ENCODE results near the gene TEX13C.
A peak's percentile ranks its signal among the peaks of the same experiment; 100 is the strongest.
"Not testable (repeated sequence)": the region's sequence is repeated elsewhere in the genome, so short reads cannot be mapped to it uniquely, and the experiment has no call there.

Gene TEX13C

DNA sequence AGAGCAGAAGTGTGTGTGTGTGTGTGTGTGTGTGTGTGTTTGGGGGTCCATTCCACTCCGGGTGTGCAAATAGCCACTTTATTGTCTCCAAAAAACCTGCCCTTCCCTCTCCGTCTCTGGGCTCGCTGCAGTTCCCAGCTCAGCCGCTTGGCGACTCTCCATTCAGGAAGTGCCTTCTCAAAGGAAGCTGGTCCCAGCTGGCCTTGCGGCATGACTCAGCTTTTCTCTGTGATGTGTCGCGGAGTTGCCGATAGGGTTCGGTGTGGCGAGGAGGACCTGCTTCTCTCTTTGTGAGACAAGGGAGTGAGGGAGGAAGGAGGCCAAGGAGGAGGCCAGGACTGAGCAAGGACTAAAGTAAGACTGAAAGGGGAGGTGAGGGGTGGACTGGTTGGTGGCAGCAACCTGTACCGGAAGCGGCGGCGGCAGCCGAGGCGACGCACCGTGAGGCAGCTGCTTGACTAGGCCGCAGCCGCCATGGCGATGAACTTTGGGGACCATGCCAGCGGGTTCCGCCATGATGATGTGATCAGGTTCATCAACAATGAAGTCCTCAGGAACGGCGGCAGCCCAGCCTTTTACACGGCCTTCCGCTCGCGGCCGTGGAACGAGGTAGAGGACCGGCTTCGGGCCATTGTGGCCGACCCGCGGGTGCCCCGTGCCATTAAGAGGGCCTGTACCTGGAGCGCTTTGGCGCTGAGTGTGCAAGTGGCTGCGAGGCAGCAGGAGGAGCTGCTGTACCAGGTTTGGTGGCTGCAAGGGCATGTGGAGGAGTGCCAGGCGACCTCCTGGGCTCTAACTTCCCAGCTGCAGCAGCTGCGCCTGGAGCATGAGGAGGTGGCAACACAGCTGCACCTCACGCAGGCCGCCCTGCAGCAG, at the start of gene TEX13C:
TSS of gene TEX13C (plus strand) at position 226 of the 876 bp plus-strand sequence. CDS start at position 475, 249 bp downstream.
- DNase-seq (ENCODE audit: low spot score), result no peak

DNA sequence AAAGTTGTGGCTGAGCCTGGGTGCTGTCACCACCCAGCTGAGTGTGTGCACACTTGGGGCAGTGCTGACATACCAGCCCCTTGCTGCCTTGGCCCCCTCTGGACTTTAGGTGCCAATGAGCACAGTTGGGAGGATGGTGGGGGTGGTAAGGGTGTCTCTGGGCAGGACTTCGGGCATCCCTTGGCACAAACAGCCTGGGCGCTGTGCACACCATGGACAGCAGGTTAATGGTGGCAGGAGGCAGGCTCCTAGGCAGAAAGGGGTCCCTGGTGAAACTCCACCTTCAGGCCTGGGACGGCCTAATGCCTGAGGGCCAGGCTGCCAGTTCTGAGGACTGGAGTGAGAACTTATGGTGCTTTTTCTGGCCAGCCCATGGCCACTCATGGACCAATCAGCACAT, 32.4 kb upstream of the TEX13C start:
- DNase-seq (ENCODE audit: low spot score), result no peak

DNA sequence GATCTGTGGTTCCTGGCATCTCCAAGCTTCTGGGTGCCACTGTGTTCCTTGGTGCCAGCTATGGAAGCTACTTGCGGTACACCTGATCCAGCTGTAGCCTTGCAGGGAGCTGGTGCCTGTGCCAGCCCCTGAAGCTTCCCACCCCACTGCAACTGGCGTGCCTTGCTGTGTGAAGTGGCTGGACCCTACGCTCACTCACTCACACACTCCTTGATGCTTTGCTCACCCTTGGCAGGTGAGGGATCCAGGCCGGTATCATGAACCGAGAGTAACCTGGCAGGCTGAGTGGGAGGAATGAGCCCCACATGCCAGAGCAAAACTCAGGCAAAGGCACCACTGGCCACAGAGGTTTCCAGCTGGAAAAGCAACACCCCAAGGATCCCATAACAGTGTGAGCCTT, 31.3 kb upstream of the TEX13C start:
- DNase-seq (ENCODE audit: low spot score), result no peak

DNA sequence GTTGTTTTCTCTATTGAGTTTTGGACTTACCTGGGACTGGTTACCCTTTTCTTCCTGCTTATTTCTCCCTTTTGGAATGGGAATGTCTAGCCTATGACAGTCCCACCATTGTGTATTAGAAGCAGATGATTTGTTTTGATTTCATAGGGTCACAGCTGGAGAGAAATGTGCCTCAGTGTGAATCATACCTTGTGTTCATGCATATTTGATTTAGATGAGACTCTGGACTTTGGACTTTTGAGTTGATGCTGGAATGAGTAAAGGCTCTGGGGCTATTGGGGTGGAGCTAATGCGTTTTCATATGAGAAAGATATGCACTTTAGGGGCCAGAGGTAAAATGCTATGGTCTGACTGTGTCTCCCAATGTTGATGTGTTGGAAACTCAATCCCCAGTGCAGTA, 30.5 kb upstream of the TEX13C start:
- peak; percentile 60 for DNase-seq (ENCODE audit: low spot score)

DNA sequence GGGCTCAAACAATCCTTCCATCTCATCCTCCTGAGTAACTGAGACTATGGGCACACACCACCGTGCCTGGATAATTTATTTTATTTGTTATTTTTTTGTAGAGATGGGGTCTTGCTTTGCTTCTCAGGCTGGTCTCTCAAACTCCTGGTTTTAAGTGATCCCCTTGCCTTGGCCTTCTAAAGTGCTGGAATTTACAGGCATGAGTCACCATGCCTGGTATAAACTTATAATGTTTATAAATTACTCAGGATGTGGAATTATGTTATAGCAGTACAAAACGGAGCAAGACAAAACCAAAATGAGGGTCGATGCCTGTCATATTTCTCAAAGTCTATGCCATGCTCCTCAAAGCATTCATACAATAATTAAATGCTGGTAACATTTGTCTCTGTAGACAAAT, 29.8 kb upstream of the TEX13C start:
- DNase-seq (ENCODE audit: low spot score), result no peak

DNA sequence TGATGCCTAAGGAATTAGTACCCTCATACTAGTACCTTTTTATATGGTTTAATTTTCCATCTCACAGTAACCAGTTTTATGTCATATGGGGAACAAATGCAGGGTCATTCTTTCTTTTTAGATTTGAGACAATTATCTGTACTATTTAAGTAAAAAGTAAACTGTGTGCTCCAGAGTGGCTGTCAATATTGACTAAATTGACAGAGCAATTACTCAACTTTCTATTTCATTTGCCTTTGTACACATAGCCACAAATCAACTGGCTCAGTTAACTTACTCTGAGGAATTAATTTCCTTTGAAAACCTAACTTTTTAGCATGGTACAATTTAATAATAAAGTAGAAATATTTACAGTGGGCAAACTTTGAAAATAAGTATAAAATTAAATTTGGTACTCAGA, 28.5 kb upstream of the TEX13C start:
- DNase-seq (ENCODE audit: low spot score), result no peak

DNA sequence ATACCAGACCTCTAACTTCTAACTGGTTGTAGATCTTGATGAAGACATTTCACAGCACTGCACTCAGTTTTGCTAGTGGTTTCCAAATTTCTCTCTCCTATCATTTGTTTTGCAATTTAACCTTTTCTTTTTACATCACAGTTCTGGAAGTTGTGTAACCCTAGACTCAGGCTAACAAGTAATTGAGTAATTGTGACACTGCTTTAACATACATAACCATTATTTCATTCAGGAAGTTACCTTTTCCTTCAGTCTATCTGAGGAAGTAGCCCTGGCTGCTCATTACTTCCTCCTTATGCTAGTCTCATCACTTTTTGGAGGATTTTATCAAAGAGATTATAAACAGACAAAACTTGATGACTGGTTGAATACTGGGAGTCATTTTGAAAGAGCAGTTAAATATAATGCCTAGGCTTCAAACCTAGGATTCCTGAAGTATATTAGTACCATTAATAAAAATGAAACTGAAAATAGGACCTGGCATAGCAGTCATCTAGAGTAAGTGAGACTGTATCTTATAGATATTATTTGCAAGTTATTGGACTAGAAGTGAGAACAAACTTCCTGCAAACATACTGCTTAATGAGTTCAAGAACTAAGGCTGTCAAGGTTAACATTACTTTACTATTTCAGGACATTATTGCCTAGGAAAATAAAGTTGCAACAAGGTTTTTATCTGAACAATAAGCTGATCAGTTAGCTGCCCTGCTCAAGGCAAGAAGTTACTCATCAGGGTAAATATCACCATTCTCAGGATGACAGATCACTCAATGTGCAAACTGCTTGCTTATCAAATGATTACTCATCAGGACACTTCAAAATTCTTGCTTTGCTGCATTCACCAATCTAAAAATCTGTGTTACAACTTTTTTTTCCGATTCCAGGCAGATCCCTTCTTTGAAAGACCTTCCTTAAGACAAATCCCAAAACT, 25.6 kb upstream of the TEX13C start:
- peak; percentile 20 for DNase-seq (ENCODE audit: low spot score)

DNA sequence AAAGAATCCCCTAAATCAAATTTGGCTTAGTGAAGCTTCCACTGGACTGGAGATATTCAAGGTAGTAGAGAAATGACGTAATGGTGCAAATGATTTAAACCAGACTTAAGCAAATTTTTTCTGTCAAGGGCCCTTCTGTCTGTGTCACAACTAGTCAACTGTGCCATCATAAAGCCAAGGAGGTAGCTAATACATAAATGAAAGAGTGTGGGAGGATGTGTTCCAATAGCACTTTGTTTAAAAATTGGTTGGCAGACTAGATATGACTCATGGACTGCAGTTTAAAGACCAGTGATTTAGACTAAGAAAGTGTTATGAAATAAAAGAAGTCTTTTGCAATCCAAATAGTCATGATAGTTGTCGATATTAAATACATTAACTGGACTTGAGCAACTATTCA, 24.3 kb upstream of the TEX13C start:
- no peak for DNase-seq (ENCODE audit: low spot score)

DNA sequence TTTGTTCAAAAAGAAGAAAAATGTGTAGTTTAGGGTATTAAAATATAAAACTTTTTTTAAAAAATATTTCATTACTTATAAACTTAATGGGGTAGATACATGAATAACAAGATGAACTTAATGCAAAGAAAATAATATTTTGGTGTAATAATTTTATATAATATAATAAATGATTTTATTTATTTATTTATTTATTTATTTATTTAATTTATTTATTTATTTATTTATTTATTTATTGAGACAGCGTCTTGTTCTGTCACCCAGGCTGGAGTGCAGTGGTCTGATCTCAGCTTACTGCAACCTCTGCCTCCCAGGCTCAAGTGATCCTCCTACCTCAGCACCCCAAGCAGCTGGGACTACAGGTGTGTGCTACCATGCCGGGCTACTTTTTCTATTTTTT, 20.8 kb upstream of the TEX13C start:
- DNase-seq (ENCODE audit: low spot score), result no peak

DNA sequence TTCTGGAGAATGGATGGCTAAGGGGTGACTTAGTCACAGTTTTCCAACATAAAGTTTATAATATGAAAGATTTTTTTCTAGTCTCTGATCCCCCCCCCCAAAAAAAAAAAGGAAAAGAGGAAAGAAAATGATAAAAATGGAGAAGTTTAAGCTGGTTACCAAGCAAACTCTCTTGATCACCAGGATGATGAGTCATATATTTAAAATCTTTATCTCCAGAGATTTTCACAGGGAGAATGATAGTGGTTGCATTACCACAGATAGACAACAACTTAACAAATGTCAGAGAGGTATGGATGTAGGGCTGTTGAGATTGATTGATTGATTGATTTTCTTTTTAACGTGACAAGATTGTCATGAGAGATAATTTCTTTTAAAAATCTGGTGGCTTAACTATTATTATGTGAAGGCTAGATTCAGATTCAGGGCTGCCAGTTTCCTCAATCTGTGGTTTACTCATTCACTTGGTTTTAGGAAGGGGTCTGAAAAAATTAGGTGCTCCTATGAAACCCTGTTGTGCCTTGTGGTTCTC, 13.3 kb upstream of the TEX13C start:
- DNase-seq (ENCODE audit: low spot score), result no peak

DNA sequence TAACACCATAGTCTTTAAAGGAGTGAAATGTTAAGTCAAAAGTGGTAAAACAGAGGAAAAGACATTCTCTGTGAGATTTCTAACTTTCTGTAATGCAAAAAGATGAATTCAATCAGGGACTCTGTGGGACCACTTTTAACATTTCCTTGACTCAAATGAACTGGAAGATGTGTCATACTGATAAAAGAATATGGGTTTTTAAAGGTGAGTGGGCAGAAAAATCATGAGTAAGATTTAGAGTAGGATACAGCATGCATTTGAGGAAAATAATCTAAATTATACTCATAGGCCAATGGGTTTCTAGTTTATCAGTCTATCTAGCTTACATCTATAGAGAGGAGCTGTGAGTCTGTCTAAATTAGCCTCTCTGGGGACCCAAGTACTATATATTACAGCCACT, 11.0 kb upstream of the TEX13C start:
- no peak for DNase-seq (ENCODE audit: low spot score)

DNA sequence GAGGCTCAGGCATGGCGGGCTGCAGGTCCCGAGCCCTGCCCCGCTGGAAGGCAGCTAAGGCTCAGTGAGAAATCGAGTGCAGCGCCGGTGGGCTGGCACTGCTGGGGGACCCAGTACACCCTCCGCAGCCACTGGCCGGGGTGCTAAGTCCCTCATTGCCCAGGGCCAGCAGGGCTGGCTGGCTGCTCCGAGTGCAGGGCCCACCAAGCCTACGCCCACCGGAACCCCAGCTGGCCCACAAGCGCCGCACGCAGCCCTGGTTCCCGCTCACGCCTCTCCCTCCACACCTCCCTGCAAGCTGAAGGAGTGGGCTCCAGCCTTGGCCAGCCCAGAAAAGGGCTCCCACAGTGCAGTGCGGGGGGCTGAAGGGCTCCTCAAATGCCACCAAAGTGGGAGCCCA, 505 bp upstream of the TEX13C start:
- not testable (repeated sequence) for DNase-seq (ENCODE audit: low spot score)

DNA sequence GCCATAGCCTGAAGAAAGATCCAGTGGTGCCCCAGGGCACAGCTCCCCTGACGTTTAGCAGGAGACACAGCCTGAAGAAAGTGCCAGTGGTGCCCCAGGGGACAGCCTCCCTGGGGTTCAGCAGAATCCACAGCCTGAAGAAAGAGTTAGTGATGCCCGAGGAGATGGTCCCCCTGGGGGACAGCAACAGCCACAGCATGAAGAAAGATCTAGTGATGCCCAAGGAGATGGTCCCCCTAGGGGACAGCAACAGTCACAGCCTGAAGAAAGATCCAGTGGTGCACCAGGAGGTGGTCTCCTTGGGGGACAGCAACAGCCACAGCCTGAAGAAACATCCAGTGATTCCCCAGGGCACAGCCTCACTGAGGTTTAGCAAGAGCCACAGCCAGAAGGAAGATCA, 2.8 kb downstream of the TEX13C start:
- DNase-seq (ENCODE audit: low spot score), result no peak

DNA sequence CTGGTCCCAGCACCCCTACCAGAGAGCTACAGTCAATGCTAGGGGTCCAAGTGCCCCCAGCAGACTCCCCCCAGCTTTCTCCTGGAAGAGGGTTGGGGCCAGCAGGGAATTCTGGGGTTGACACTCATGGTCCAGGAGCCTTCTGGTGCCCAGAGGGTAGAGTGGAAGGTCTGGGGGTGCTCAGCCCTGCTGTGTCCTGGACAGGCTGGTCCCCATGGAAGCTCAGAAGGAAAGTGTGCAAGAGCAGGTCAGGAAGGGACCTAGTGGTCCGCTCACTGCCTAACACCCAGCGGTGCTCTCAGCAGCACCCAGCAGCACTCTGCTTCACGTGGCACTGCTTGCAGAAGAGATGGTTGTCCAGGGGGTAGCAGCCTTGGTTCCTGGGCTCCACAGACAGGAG, 6.9 kb downstream of the TEX13C start:
- no peak for DNase-seq (ENCODE audit: low spot score)

DNA sequence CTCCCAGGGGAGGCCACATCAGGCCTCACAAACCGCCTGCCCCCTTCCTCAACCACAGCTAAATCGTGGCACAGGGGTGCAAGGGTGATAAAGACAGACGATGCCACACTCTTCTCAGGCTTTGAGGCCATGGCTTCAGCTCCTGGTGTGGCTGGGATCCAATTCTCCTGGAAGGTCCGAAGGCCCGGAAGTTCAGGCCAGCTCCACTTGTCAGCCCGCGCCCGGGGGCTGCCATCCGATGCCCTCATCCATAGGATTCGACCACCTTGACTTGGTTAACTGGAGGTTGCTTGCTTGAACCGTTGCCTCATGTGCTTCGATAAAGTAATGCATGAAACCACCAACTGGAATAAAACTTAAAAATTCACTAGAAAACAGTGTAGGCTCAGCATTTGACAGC, 8.2 kb downstream of the TEX13C start:
- DNase-seq (ENCODE audit: low spot score), result no peak

DNA sequence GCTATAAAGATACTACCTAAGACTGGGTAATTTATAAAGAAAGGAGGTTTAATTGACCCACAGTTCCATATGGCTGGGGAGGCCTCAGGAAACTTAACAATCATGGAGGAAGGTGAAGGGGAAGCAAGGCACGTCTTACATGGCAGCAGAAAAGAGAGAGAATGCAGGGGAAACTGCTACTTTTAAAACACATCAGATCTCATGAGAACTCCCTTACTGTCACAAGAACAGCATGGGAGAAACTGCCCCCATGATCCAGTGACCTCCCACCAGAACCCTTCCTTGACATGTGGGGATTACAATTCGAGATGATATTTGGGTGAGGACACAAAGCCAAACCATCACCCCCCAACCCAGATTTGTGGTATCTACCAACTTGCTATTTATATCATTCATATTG, 13.9 kb downstream of the TEX13C start:
- no peak for DNase-seq (ENCODE audit: low spot score)

DNA sequence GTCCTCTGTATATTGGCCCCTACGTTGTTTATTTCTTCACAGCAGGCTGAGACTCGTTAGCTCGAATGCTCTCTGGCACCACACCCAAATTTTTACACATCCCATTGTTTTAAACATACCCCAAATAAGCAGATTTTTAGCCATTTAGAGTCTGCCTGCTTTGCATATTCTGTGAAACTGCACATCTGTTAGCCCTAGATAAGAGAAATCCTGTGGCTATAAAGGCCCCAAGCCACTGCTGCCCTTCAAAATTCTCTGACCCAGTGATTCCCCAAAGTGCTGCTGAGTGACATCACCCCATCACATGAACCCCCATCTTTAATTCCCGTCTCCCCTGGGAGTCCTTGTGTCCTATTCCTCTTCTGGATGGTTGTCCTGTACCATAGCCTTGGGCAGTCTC, 20.8 kb downstream of the TEX13C start:
- DNase-seq (ENCODE audit: low spot score), result no peak

DNA sequence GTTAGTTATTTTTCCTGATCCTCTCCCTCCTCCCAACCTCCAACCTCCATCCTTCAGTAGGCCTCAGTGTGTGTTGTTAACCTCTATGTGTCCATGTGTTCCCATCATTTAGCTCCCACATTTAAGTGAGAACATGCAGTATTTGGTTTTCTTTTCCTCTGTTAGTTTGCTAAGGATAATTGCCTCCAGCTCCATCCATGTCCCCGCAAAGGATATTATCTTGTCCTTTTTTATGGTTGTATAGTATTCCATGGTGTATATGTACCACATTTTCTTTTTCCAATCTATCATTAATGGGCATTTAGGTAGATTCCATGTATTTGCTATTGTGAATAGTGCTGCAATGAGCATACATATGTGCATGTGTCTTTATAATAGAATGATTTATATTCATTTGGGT, 54.5 kb downstream of the TEX13C start:
- DNase-seq (ENCODE audit: low spot score), result no peak

Measured in RKO (cell line).